ENCODE results near the gene DOCK2. TPM values are rescaled to one million over a fixed set of nuclear protein-coding genes. Genes with fewer than 3 reads are reported as not detected.

The DOCK2 gene
- total RNA-seq, 1 experiment from 2014 or later, result 4.6 TPM

DNA sequence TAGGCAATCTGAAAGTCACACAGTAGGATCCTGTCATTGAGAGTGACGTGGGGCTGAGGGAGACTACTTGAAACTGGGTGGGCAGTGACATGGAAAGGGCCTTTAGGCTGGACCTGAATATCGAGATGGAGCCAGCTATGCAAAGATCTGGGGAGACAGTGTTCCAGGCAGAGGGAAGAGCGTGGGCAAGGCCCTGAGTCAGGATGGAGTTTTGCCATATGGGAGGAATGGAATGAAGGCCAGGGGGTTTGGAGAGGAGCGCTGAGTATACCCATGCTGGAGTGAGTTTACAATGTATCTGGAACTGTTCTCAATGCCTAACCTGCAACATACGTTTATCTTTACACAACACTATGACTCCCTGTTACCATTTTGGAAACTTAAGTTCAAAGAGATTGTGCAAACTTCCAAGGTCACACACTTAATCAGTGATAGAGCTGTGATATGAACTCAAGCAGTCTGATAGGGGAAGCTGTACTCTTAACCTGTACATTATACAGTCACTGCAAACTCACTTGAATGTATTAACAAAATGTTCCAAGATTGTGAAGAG is 309.7 kb downstream of the DOCK2 start:
- TF ChIP-seq, protein P1, sequence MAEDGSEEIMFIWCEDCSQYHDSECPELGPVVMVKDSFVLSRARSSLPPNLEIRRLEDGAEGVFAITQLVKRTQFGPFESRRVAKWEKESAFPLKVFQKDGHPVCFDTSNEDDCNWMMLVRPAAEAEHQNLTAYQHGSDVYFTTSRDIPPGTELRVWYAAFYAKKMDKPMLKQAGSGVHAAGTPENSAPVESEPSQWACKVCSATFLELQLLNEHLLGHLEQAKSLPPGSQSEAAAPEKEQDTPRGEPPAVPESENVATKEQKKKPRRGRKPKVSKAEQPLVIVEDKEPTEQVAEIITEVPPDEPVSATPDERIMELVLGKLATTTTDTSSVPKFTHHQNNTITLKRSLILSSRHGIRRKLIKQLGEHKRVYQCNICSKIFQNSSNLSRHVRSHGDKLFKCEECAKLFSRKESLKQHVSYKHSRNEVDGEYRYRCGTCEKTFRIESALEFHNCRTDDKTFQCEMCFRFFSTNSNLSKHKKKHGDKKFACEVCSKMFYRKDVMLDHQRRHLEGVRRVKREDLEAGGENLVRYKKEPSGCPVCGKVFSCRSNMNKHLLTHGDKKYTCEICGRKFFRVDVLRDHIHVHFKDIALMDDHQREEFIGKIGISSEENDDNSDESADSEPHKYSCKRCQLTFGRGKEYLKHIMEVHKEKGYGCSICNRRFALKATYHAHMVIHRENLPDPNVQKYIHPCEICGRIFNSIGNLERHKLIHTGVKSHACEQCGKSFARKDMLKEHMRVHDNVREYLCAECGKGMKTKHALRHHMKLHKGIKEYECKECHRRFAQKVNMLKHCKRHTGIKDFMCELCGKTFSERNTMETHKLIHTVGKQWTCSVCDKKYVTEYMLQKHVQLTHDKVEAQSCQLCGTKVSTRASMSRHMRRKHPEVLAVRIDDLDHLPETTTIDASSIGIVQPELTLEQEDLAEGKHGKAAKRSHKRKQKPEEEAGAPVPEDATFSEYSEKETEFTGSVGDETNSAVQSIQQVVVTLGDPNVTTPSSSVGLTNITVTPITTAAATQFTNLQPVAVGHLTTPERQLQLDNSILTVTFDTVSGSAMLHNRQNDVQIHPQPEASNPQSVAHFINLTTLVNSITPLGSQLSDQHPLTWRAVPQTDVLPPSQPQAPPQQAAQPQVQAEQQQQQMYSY (CRISPR knock-in tag; IDR thresholded peaks at IDR 0.05), result no peak
- TF ChIP-seq ATF6 (CRISPR knock-in tag; IDR thresholded peaks at IDR 0.05) (no peak), PRRX2 (CRISPR knock-in tag; IDR thresholded peaks at IDR 0.05) (no peak), ZNF219 (CRISPR knock-in tag; IDR thresholded peaks at IDR 0.05; ENCODE audit: borderline replicate concordance) (no peak), NFE2L1 (CRISPR knock-in tag; IDR thresholded peaks at IDR 0.05) (no peak), ZNF281 (CRISPR knock-in tag; IDR thresholded peaks at IDR 0.05) (no peak), USF1 (CRISPR knock-in tag; IDR thresholded peaks at IDR 0.05) (no peak), ZBTB43 (CRISPR knock-in tag; IDR thresholded peaks at IDR 0.05) (no peak), GTF2I (CRISPR knock-in tag; conservative IDR thresholded peaks at IDR 0.05) (no peak), GRHL2 (CRISPR knock-in tag; IDR thresholded peaks at IDR 0.05; ENCODE audit: insufficient replicate concordance, severe bottlenecking) (no peak), ZSCAN18 (CRISPR knock-in tag; IDR thresholded peaks at IDR 0.05) (no peak), ATF2 (CRISPR knock-in tag; IDR thresholded peaks at IDR 0.05; ENCODE audit: borderline replicate concordance, low read depth) (no peak)
- TF ChIP-seq, protein P2, sequence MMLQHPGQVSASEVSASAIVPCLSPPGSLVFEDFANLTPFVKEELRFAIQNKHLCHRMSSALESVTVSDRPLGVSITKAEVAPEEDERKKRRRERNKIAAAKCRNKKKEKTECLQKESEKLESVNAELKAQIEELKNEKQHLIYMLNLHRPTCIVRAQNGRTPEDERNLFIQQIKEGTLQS (CRISPR knock-in tag; conservative IDR thresholded peaks at IDR 0.05), result no peak
- TF ChIP-seq, protein P3, sequence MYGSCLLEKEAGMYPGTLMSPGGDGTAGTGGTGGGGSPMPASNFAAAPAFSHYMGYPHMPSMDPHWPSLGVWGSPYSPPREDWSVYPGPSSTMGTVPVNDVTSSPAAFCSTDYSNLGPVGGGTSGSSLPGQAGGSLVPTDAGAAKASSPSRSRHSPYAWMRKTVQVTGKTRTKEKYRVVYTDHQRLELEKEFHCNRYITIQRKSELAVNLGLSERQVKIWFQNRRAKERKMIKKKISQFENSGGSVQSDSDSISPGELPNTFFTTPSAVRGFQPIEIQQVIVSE (CRISPR knock-in tag; IDR thresholded peaks at IDR 0.05; ENCODE audit: borderline replicate concordance), result no peak
- no peaks in the 10 kb centered on the region for H3K9me3 Mint-ChIP-seq
- H3K36me3 Mint-ChIP-seq, result no peaks in the 10 kb centered on the region
- no peak for ATAC-seq
- no peak overlapping the region for H3K27ac Mint-ChIP-seq
- H3K4me1 Mint-ChIP-seq, result peaks cover 19% of the 10 kb centered on the region
- H3K4me3 Mint-ChIP-seq, result no peak overlapping the region
- ChIA-PET POLR2A (no interaction called here), CTCF (interaction anchor here (1.4 to 2.4 kb wide), 2 partner anchors 25 to 34 kb away, joined by 4 to 13 read pairs; partner anchors contain the start of gene INSYN2B)
- H3K27me3 Mint-ChIP-seq (ENCODE audit: low read depth), result no peaks in the 10 kb centered on the region; the same call in 1 of the 2 replicates
- no peak for DNase-seq (ENCODE audit: low spot score)

All from WTC11 (cell line).